WERI-Rb-1 (cell line): ENCODE results near the gene CNOT6.

ENCODE experiments used
- DNase-seq: peaks from one replicate; pipeline ENCODE4 v3.0.0-alpha.2; 2020
- H3K27ac ChIP-seq: fragments of 250-450 bp; sonication (Bioruptor Pico); 2 replicates; pipeline ENCODE4 v1.5.1; 2020; ENCODE audit warnings: mild to moderate bottlenecking, moderate library complexity
- H3K27me3 ChIP-seq: fragments of 250-450 bp; sonication (Bioruptor Pico); 2 replicates; pipeline ENCODE4 v1.5.1; 2021; ENCODE audit warnings: mild to moderate bottlenecking, low read depth, moderate library complexity; ENCODE audit not compliant: insufficient read depth, severe bottlenecking
- H3K36me3 ChIP-seq: fragments of 250-450 bp; sonication (Bioruptor Pico); 2 replicates; pipeline ENCODE4 v1.5.1; 2020; ENCODE audit warnings: mild to moderate bottlenecking, moderate library complexity
- H3K4me3 ChIP-seq: 2 replicates; pipeline ENCODE4 v1.5.1; 2011; ENCODE audit warnings: low read depth, mild to moderate bottlenecking, control low read depth, low read length
- H3K9me3 ChIP-seq: fragments of 250-450 bp; sonication (Bioruptor Pico); 2 replicates; pipeline ENCODE4 v1.5.1; 2021; ENCODE audit warnings: mild to moderate bottlenecking, moderate library complexity; ENCODE audit not compliant: severe bottlenecking
- TF ChIP-seq, protein P1 (sequence below): IDR thresholded peaks from 2 replicates; pipeline ENCODE4 v1.5.1; 2011; ENCODE audit warnings: low read depth, mild to moderate bottlenecking, control low read depth, inconsistent platforms, low read length

CNOT6 gene

DNA sequence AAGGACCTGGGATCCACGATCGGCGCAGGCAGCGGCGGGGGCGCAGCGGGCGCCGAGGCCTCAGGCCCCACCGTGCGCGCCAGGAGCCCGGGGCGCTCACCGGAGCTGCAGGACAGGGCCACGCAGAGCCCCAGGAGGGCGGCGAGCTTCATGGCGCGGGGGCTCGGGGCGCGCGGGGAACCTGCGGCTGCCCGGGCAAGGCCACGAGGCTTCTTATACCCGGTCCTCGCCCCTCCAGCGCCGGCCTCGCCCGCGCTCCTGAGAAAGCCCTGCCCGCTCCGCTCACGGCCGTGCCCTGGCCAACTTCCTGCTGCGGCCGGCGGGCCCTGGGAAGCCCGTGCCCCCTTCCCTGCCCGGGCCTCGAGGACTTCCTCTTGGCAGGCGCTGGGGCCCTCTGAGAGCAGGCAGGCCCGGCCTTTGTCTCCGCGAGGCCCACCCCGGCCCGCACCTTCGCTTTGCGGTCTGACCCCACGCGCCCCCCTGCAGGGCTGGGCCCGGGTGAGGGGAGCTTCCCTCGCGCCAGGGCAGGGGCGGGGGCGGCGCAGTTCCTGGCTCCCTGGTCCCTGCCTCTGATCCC, 97.2 kb downstream of the CNOT6 start, which contains the start of gene SCGB3A1:
Gene SCGB3A1 (minus strand): TSS at position 189 of the 577 bp plus-strand sequence. CDS start 37 bp downstream, at position 152.
- DNase-seq, result no peak
- Histone ChIP-seq H3K36me3 (no peaks in the 10 kb centered on the region), H3K27me3 (peaks cover 13% of the 10 kb centered on the region), H3K9me3 (no peaks in the 10 kb centered on the region), H3K4me3 (peak within 1 kb of the TSS; percentile 43), H3K27ac (no peak within 1 kb of the TSS)
- TF ChIP-seq, protein P1, sequence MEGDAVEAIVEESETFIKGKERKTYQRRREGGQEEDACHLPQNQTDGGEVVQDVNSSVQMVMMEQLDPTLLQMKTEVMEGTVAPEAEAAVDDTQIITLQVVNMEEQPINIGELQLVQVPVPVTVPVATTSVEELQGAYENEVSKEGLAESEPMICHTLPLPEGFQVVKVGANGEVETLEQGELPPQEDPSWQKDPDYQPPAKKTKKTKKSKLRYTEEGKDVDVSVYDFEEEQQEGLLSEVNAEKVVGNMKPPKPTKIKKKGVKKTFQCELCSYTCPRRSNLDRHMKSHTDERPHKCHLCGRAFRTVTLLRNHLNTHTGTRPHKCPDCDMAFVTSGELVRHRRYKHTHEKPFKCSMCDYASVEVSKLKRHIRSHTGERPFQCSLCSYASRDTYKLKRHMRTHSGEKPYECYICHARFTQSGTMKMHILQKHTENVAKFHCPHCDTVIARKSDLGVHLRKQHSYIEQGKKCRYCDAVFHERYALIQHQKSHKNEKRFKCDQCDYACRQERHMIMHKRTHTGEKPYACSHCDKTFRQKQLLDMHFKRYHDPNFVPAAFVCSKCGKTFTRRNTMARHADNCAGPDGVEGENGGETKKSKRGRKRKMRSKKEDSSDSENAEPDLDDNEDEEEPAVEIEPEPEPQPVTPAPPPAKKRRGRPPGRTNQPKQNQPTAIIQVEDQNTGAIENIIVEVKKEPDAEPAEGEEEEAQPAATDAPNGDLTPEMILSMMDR, result no peak

DNA sequence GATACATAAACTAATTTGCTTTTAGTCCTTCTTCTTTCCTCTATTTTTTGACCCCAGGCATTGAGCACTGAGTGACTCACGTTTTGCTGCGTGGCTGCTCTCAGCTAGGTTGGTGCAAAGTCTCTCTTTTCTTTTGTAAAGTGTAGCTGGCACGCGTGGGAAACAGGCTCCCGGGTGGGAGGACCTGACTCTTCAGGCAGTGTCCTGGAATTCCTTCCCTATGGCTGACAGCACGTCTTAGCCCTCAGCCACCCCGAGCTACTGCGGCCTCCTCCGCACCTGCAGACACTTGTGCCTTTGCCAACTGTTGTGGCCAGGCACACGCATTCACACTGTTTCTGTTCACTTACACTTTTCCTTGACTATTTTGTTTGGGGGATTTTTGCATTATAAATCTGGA, 98.0 kb downstream of the CNOT6 start:
- peaks cover 13% of the 10 kb centered on the region for H3K27me3 ChIP-seq
- no peak overlapping the region for H3K27ac ChIP-seq
- TF ChIP-seq, protein P1, result no peak
- no peak overlapping the region for H3K4me3 ChIP-seq
- no peak for DNase-seq
- no peaks in the 10 kb centered on the region for H3K9me3 ChIP-seq
- H3K36me3 ChIP-seq, result no peaks in the 10 kb centered on the region

DNA sequence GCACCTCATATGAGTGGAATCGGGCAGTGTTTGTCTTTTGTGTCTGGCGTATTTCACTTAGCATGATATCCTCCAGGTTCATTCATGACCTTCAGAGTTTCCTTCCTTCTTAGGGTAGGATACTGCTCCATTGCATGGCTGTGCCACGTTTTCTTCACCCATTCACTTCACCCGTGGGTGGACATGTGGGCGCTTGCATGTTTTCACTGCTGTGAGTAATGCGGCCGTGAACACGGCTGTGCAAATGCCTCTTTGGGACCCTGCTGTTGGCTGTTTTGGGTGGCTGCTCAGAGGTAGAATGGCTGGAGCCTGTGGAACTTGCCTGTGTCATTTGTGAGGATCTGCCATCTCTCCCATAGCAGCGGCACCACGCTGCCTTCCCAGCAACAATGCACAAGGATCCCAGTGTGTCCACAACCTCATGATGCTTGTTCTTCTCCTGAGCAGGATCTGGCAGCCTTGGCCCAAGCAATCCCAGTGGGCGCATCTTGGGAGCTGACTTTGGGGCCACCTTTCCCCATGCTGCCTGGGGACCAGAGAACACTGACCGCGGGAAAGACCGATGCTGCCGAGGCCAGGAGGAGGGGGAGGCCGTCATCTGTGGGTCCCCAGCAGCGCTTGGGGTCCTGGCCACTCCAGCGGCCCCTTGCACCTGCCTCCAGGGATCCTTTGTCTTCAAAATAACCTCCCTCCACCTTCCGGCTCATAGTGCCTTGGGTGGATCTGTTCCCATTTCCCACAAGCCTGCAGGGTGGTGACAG, 99.4 kb downstream of the CNOT6 start:
- TF ChIP-seq, protein P1, result no peak
- Histone ChIP-seq H3K9me3 (no peaks in the 10 kb centered on the region), H3K27ac (no peak overlapping the region), H3K27me3 (peaks cover 13% of the 10 kb centered on the region), H3K36me3 (no peaks in the 10 kb centered on the region), H3K4me3 (no peak overlapping the region)
- DNase-seq, result no peak

DNA sequence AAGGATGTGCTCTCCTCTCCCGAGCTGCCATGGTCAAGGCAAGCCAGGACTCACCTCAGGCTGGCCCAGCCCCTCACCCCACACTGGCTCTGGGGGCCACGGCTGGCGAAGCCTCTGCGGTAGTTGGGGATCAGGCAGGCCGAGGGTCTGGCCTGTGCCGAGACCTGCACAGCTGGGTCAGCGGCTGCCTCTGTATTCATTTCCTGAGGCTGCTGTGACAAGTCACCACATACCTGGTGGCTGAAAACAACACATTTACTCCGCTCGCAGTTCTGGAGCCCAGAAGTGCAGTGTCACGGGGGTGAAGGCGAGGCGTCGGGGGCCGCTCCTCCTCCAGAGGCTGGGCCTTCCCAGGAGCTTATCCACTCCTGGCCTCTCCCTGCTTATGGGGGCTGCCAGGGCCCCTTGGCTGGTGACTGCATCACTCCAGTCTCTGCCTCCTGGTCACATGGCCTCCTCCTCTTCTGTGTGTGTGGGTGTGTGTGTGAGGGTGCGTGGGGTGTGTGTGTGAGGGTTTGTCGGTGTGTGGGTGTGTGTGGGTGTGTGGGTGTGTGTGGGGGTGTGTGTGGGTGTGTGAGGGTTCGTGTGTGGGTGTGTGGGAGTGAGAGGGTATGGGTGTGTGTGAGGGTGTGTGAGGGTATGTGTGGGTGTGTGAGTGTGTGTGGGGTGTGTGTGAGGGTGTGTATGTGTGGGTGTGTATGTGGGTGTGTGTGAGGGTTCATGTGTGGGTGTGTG, 100.3 kb downstream of the CNOT6 start:
- DNase-seq, result no peak
- H3K36me3 ChIP-seq, result no peaks in the 10 kb centered on the region
- TF ChIP-seq, protein P1, result no peak
- no peaks in the 10 kb centered on the region for H3K9me3 ChIP-seq
- H3K27me3 ChIP-seq, result peaks cover 10% of the 10 kb centered on the region
- no peak overlapping the region for H3K4me3 ChIP-seq
- H3K27ac ChIP-seq, result no peak overlapping the region

DNA sequence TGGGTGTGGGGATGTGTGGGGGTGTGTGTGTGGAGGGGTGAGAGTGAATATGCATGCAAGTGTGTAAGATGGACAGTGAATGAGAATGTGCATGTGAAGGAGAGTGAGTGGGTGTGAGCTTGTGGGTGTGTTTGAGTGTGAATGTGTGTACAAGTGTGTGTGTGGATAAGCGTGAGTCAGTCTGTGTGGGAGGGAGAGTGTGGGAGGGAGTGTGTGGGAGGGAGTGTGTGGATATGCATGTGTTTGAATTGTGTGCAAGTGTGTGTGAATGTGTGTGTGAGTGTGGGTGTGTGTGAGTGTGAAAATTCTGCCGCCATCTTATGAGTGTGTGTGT, 100.8 kb downstream of the CNOT6 start:
- no peak overlapping the region for H3K27ac ChIP-seq
- H3K4me3 ChIP-seq, result no peak overlapping the region
- no peak for DNase-seq
- no peaks in the 10 kb centered on the region for H3K36me3 ChIP-seq
- H3K27me3 ChIP-seq, result peaks cover 4% of the 10 kb centered on the region
- TF ChIP-seq, protein P1, result no peak
- H3K9me3 ChIP-seq, result no peaks in the 10 kb centered on the region
